ENCODE results near the gene TRIM37. TPM values are rescaled to one million over a fixed set of nuclear protein-coding genes. Genes with fewer than 3 reads are reported as not detected.

TRIM37 gene
- total and polyA plus RNA-seq, 2 of the 8 experiments (the other 6 are each of a cell fraction or from before 2014, with no cell fraction given) = 38.2 to 57.0 TPM

GRCh38 chr17:59018019-59018418 lies 88.7 kb downstream of the TRIM37 start (continued):
- TF ChIP-seq CHD7 (IDR thresholded peaks at IDR 0.05; ENCODE audit: insufficient replicate concordance, low read length) = no peak
- no peak for TF ChIP-seq ZNF274 (IDR thresholded peaks at IDR 0.05; ENCODE audit: borderline replicate concordance, extremely low read depth, low read length)
- TF ChIP-seq SUZ12 (IDR thresholded peaks at IDR 0.05; ENCODE audit: low read length) = no peak
- TF ChIP-seq HDAC2 (IDR thresholded peaks at IDR 0.05; ENCODE audit: borderline replicate concordance in 1 of 2, low read depth in 2 of 2, low read length in 2 of 2) = no peak
- TF ChIP-seq YY1 (IDR thresholded peaks at IDR 0.05; ENCODE audit: low read depth, low read length) = no peak
- no peak for TF ChIP-seq MAFK (IDR thresholded peaks at IDR 0.05; ENCODE audit: low read depth, low read length)
- TF ChIP-seq FOSL1 (IDR thresholded peaks at IDR 0.05; ENCODE audit: insufficient read depth, low read depth, low read length) = no peak

Data from H1 (cell line).